H1 (cell line): ENCODE measurements around the gene PDGFRA. TPM values are rescaled to one million over a fixed set of nuclear protein-coding genes. Genes with fewer than 3 reads are reported as not detected.

Source experiments
- CTCF ChIA-PET: fragments of 300-600 bp; sonication (Branson Sonifier 250); formaldehyde crosslinking; loops from one replicate; lab custom pipeline; 2021; ENCODE audit not compliant: partially characterized antibody; lab: Charles Lee
- POLR2A ChIA-PET: fragments of 300-600 bp; sonication (Branson Sonifier 250); formaldehyde crosslinking; loops from one replicate; lab custom pipeline; 2021; ENCODE audit warnings: inconsistent platforms; ENCODE audit not compliant: partially characterized antibody; lab: Charles Lee
- DNase-seq, 2 experiments: peaks; one replicate each; pipeline versions ENCODE4 v3.0.0 to v3.0.0-alpha.2; 2010 to 2022; ENCODE audit warnings: low spot score in 2 of 2, low read depth in 1 of 2, mixed read lengths in 1 of 2
- FAIRE-seq: peaks from 2 replicates; lab custom pipeline; 2011; peaks lifted over from hg19 to GRCh38; lab: Jason Lieb, UNC
- H2AFZ ChIP-seq: 2 replicates; pipeline ENCODE4 v1.8.1; 2012; ENCODE audit warnings: low read length, inconsistent platforms
- H2AK5ac ChIP-seq: 2 replicates; pipeline ENCODE4 v1.6.1; 2013; ENCODE audit warnings: low read depth, low read length
- H2BK120ac ChIP-seq: replicated peaks from 2 replicates; pipeline ENCODE3; 2013; ENCODE audit warnings: low read depth, low read length, inconsistent platforms
- H2BK12ac ChIP-seq: 2 replicates; pipeline ENCODE4 v1.6.1; 2013; ENCODE audit warnings: low read depth, low read length
- H2BK15ac ChIP-seq: 2 replicates; pipeline ENCODE4 v1.6.1; 2013; ENCODE audit warnings: low read length
- H2BK20ac ChIP-seq: 2 replicates; pipeline ENCODE4 v1.6.1; 2013; ENCODE audit warnings: low read length
- H2BK5ac ChIP-seq: 2 replicates; pipeline ENCODE4 v1.6.1; 2013; ENCODE audit warnings: low read depth, low read length
- H3K14ac ChIP-seq: 2 replicates; pipeline ENCODE4 v1.6.1; 2013; ENCODE audit warnings: inconsistent platforms; ENCODE audit not compliant: insufficient read length
- H3K18ac ChIP-seq: 2 replicates; pipeline ENCODE4 v1.6.1; 2013; ENCODE audit warnings: low read length; ENCODE audit errors: extremely low read depth
- H3K23ac ChIP-seq: 2 replicates; pipeline ENCODE4 v1.6.1; 2013; ENCODE audit warnings: inconsistent platforms; ENCODE audit not compliant: insufficient read length
- H3K23me2 ChIP-seq: 2 replicates; pipeline ENCODE4 v1.6.1; 2013; ENCODE audit warnings: low read depth, low read length
- H3K27ac ChIP-seq: 2 replicates; pipeline ENCODE4 v1.6.1; 2011; ENCODE audit warnings: low read depth, low read length, inconsistent platforms
- H3K27me3 ChIP-seq, 4 experiments: replicated peaks in 1 of 4; 1 replicate in 1 of 4; 2 replicates in 3 of 4; pipeline versions ENCODE4 v1.6.1 to v1.8.1; 2011 to 2013; ENCODE audit warnings: low read length in 3 of 4, mild to moderate bottlenecking in 3 of 4, inconsistent platforms in 2 of 4, mixed read lengths in 2 of 4, moderate library complexity in 1 of 4; ENCODE audit not compliant: control insufficient read depth in 3 of 4, insufficient read depth in 3 of 4; ENCODE audit errors: extremely low read depth in 1 of 4
- H3K36me3 ChIP-seq, 4 experiments: 2 replicates each; pipeline versions ENCODE4 v1.6.1 to v1.8.1; 2011 to 2013; ENCODE audit warnings: mild to moderate bottlenecking in 4 of 4, low read length in 3 of 4, moderate library complexity in 2 of 4, control low read depth in 1 of 4, inconsistent platforms in 1 of 4; ENCODE audit not compliant: insufficient read depth in 4 of 4, control insufficient read depth in 2 of 4
- H3K4ac ChIP-seq: replicated peaks from 2 replicates; pipeline ENCODE3; 2013; ENCODE audit warnings: low read length, low read depth, mixed read lengths, inconsistent platforms; ENCODE audit not compliant: insufficient read length
- H3K4me1 ChIP-seq, 4 experiments: replicated peaks in 1 of 4; 1 replicate in 1 of 4; 2 replicates in 3 of 4; pipeline versions ENCODE4 v1.6.1 to v1.8.1; 2011 to 2013; ENCODE audit warnings: low read length in 3 of 4, inconsistent platforms in 2 of 4, mixed read lengths in 1 of 4; ENCODE audit not compliant: insufficient read depth in 4 of 4, control insufficient read depth in 3 of 4
- H3K4me2 ChIP-seq, 2 experiments: 2 replicates each; pipeline versions ENCODE4 v1.6.1 to v1.8.1; 2011 to 2013; ENCODE audit warnings: low read depth in 2 of 2, low read length in 2 of 2, control low read depth in 1 of 2, inconsistent platforms in 1 of 2, mild to moderate bottlenecking in 1 of 2; ENCODE audit not compliant: insufficient read depth in 1 of 2
- H3K4me3 ChIP-seq, 4 experiments: fragments of 200-600, 300-600 bp in 1 of 4; sonication (generic), shearing (Covaris generic), sonication (Bioruptor Twin) in 1 of 4; 2 replicates each; pipeline versions ENCODE4 v1.5.1 to v1.8.1; 2011 to 2016; ENCODE audit warnings: low read length in 4 of 4, low read depth in 3 of 4, control low read depth in 2 of 4, inconsistent platforms in 2 of 4, mild to moderate bottlenecking in 2 of 4, mixed read lengths in 1 of 4, moderate library complexity in 1 of 4; ENCODE audit not compliant: insufficient read depth in 2 of 4; ENCODE audit errors: extremely low read depth in 1 of 4
- H3K56ac ChIP-seq: replicated peaks from 2 replicates; pipeline ENCODE3; 2013; ENCODE audit warnings: low read depth, mild to moderate bottlenecking, mixed read lengths, low read length, inconsistent platforms; ENCODE audit not compliant: insufficient read length
- H3K79me1 ChIP-seq: 2 replicates; pipeline ENCODE4 v1.6.1; 2013; ENCODE audit warnings: low read depth, low read length, control low read depth
- H3K79me2 ChIP-seq, 2 experiments: 2 replicates each; pipeline versions ENCODE4 v1.6.1 to v1.8.1; 2012 to 2013; ENCODE audit warnings: low read length in 2 of 2, mild to moderate bottlenecking in 2 of 2, inconsistent platforms in 1 of 2; ENCODE audit not compliant: insufficient read depth in 2 of 2, control insufficient read depth in 1 of 2
- H3K9ac ChIP-seq, 4 experiments: replicated peaks in 1 of 4; 1 replicate in 1 of 4; 2 replicates in 3 of 4; pipeline versions ENCODE4 v1.6.1 to v1.8.1; 2011 to 2013; ENCODE audit warnings: low read depth in 3 of 4, low read length in 3 of 4, control low read depth in 2 of 4, mild to moderate bottlenecking in 2 of 4, moderate library complexity in 2 of 4, inconsistent platforms in 1 of 4; ENCODE audit errors: extremely low read depth in 1 of 4
- H3K9me3 ChIP-seq, 2 experiments: 2 replicates each; pipeline versions ENCODE4 v1.6.1 to v1.8.1; 2012 to 2013; ENCODE audit warnings: mild to moderate bottlenecking in 2 of 2, moderate library complexity in 2 of 2, control low read depth in 1 of 2, inconsistent platforms in 1 of 2, low read depth in 1 of 2, low read length in 1 of 2, mixed read lengths in 1 of 2; ENCODE audit not compliant: insufficient read depth in 2 of 2
- H4K20me1 ChIP-seq, 2 experiments: replicated peaks in 1 of 2; 2 replicates each; pipeline versions ENCODE3 to v1.8.1; 2011 to 2013; ENCODE audit warnings: inconsistent platforms in 2 of 2, low read length in 2 of 2, mild to moderate bottlenecking in 1 of 2; ENCODE audit not compliant: insufficient read depth in 2 of 2, control insufficient read depth in 1 of 2
- H4K5ac ChIP-seq: 2 replicates; pipeline ENCODE4 v1.6.1; 2013; ENCODE audit warnings: low read length, low read depth, mixed read lengths, inconsistent platforms; ENCODE audit not compliant: insufficient read length
- H4K8ac ChIP-seq: 2 replicates; pipeline ENCODE4 v1.8.0; 2013; ENCODE audit warnings: mild to moderate bottlenecking, moderate library complexity, low read length, inconsistent platforms; ENCODE audit not compliant: insufficient read depth; ENCODE audit errors: extremely low read depth
- H4K91ac ChIP-seq: replicated peaks from 2 replicates; pipeline ENCODE3; 2013; ENCODE audit warnings: low read length, mixed read lengths, inconsistent platforms; ENCODE audit not compliant: insufficient read length
- ASH2L ChIP-seq: fragments of 200-600, 300-600 bp; sonication (generic); IDR thresholded peaks from one replicate; pipeline ENCODE4 v1.7.1; 2017; ENCODE audit warnings: low read length
- CBX8 ChIP-seq: fragments of 300-800, 300-1000 bp; sonication (generic); IDR thresholded peaks from 2 replicates; pipeline ENCODE4 v1.7.1; 2016; ENCODE audit warnings: low read depth, low read length, borderline replicate concordance
- CHD2 ChIP-seq: IDR thresholded peaks from 2 replicates; pipeline ENCODE4 v1.6.1; 2012; ENCODE audit warnings: low read length, improper control_type of control experiment
- EGR1 ChIP-seq: IDR thresholded peaks from 2 replicates; pipeline ENCODE4 v1.6.1; 2011; ENCODE audit warnings: low read depth, low read length, borderline replicate concordance
- JUN ChIP-seq: IDR thresholded peaks from 2 replicates; pipeline ENCODE4 v1.6.1; 2011; ENCODE audit warnings: low read depth, mild to moderate bottlenecking, improper control_type of control experiment, low read length
- KDM1A ChIP-seq: fragments of 200-600, 300-600 bp; sonication (generic); IDR thresholded peaks from 2 replicates; pipeline ENCODE4 v1.7.1; 2016; ENCODE audit warnings: mild to moderate bottlenecking, low read length, borderline replicate concordance
- POLR2AphosphoS5 ChIP-seq: IDR thresholded peaks from 2 replicates; pipeline ENCODE4 v1.6.1; 2011; ENCODE audit warnings: low read depth, low read length
- RXRA ChIP-seq: IDR thresholded peaks from 2 replicates; pipeline ENCODE4 v1.6.1; 2011; ENCODE audit warnings: low read depth, mild to moderate bottlenecking, low read length, moderate library complexity; ENCODE audit not compliant: insufficient read depth
- ZNF274 ChIP-seq: IDR thresholded peaks from 2 replicates; pipeline ENCODE4 v1.7.0; 2012; ENCODE audit warnings: low read length, borderline replicate concordance; ENCODE audit errors: extremely low read depth
- polyA plus RNA-seq, 7 experiments: library from polyadenylated mRNA; depleted of rRNA in 3 of 7; stranded (reverse) in 5 of 7; unstranded in 2 of 7; fragments of >200 nt in 5 of 7; fragments of 200-250 nt in 2 of 7; gene quantifications; 1 replicate in 5 of 7; 2 replicates in 1 of 7; 4 replicates in 1 of 7; pipeline versions ENCODE4 v1.2.1 to v1.2.3, GENCODE V29; 2011 to 2013; ENCODE audit warnings: missing spikeins in 2 of 7, mixed read lengths in 2 of 7
- total RNA-seq: library from RNA; stranded (reverse); fragmentation: NEBNext Ultra II Directional; extraction: Animal tissue kit (Norgen Biotek cat#: 25700); gene quantifications from 2 replicates; pipeline ENCODE4 v1.2.1, GENCODE V29; 2021

Gene PDGFRA
- total and polyA plus RNA-seq, 2 of the 8 experiments (the other 6 are each of a cell fraction or from before 2014, with no cell fraction given), result 1.4 to 3.4 TPM

DNA sequence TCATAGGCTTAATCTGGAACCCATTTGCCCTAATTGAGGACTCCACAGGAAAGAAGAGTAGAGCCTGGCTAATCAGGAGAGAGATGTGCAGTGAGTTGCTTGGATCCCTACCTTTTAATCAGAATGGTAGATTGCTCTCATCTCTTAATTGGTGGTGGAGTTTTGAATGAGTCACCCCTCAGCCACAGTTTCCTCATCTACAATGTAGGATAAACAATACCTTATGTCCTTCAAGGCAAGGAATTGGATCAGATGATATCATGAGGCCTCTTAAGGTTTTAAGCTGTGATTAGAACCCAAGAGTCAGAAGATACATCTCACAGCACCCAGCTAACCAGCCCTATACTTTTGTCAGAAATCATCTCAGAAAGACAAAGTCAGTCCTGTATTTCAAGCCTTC, 39.1 kb downstream of the PDGFRA start:
- H3K4me2 ChIP-seq, result no peak overlapping the region
- H3K9me3 ChIP-seq, result no peaks in the 10 kb centered on the region
- H3K27ac ChIP-seq, result no peak overlapping the region
- no peak overlapping the region for H4K8ac ChIP-seq
- H2BK12ac ChIP-seq, result no peak overlapping the region
- no peak overlapping the region for H2BK120ac ChIP-seq
- no peak overlapping the region for H3K56ac ChIP-seq
- no peak overlapping the region for H3K4ac ChIP-seq
- no peak overlapping the region for H4K5ac ChIP-seq
- H3K9ac ChIP-seq, result no peak overlapping the region
- DNase-seq (no peak), FAIRE-seq (no peak)
- ChIA-PET POLR2A (no interaction called here), CTCF (interaction anchor here (1.0 kb wide), 1 partner anchor 34 kb away, joined by 3 read pairs; no protein-coding TSS in a partner anchor)
- no peak overlapping the region for H2AK5ac ChIP-seq
- H3K14ac ChIP-seq, result no peak overlapping the region
- no peak overlapping the region for H2AFZ ChIP-seq
- H3K23ac ChIP-seq, result no peak overlapping the region
- no peak overlapping the region for H2BK5ac ChIP-seq
- no peak overlapping the region for H2BK15ac ChIP-seq
- H3K4me3 ChIP-seq, result no peak overlapping the region
- no peaks in the 10 kb centered on the region for H3K23me2 ChIP-seq
- no peaks in the 10 kb centered on the region for H4K20me1 ChIP-seq
- no peaks in the 10 kb centered on the region for H3K36me3 ChIP-seq
- no peak overlapping the region for H3K18ac ChIP-seq
- H3K79me2 ChIP-seq, result no peaks in the 10 kb centered on the region
- H3K79me1 ChIP-seq, result no peaks in the 10 kb centered on the region
- no peaks in the 10 kb centered on the region for H3K27me3 ChIP-seq
- H2BK20ac ChIP-seq, result no peak overlapping the region
- no peak overlapping the region for H4K91ac ChIP-seq
- no peaks in the 10 kb centered on the region for H3K4me1 ChIP-seq
- no peak for TF ChIP-seq ZNF274
- TF ChIP-seq CHD2, result no peak
- TF ChIP-seq RXRA, result no peak
- TF ChIP-seq CBX8, result no peak
- no peak for TF ChIP-seq EGR1
- TF ChIP-seq ASH2L, result no peak
- no peak for TF ChIP-seq KDM1A
- TF ChIP-seq JUN, result no peak
- no peak for TF ChIP-seq POLR2AphosphoS5
